H1 (cell line): ENCODE data around the gene PILRB. TPM values are rescaled to one million over a fixed set of nuclear protein-coding genes. Genes with fewer than 3 reads are reported as not detected.

Source experiments
- CTCF ChIA-PET: fragments of 300-600 bp; sonication (Branson Sonifier 250); formaldehyde crosslinking; loops from one replicate; lab custom pipeline; 2021; ENCODE audit not compliant: partially characterized antibody; lab: Charles Lee
- POLR2A ChIA-PET: fragments of 300-600 bp; sonication (Branson Sonifier 250); formaldehyde crosslinking; loops from one replicate; lab custom pipeline; 2021; ENCODE audit warnings: inconsistent platforms; ENCODE audit not compliant: partially characterized antibody; lab: Charles Lee
- DNase-seq, 2 experiments: peaks; one replicate each; pipeline versions ENCODE4 v3.0.0 to v3.0.0-alpha.2; 2010 to 2022; ENCODE audit warnings: low spot score in 2 of 2, low read depth in 1 of 2, mixed read lengths in 1 of 2
- FAIRE-seq: peaks from 2 replicates; lab custom pipeline; 2011; peaks lifted over from hg19 to GRCh38; lab: Jason Lieb, UNC
- H2AFZ ChIP-seq: 2 replicates; pipeline ENCODE4 v1.8.1; 2012; ENCODE audit warnings: low read length, inconsistent platforms
- H2AK5ac ChIP-seq: 2 replicates; pipeline ENCODE4 v1.6.1; 2013; ENCODE audit warnings: low read depth, low read length
- H2BK120ac ChIP-seq: replicated peaks from 2 replicates; pipeline ENCODE3; 2013; ENCODE audit warnings: low read depth, low read length, inconsistent platforms
- H2BK12ac ChIP-seq: 2 replicates; pipeline ENCODE4 v1.6.1; 2013; ENCODE audit warnings: low read depth, low read length
- H2BK15ac ChIP-seq: 2 replicates; pipeline ENCODE4 v1.6.1; 2013; ENCODE audit warnings: low read length
- H2BK20ac ChIP-seq: 2 replicates; pipeline ENCODE4 v1.6.1; 2013; ENCODE audit warnings: low read length
- H2BK5ac ChIP-seq: 2 replicates; pipeline ENCODE4 v1.6.1; 2013; ENCODE audit warnings: low read depth, low read length
- H3K14ac ChIP-seq: 2 replicates; pipeline ENCODE4 v1.6.1; 2013; ENCODE audit warnings: inconsistent platforms; ENCODE audit not compliant: insufficient read length
- H3K18ac ChIP-seq: 2 replicates; pipeline ENCODE4 v1.6.1; 2013; ENCODE audit warnings: low read length; ENCODE audit errors: extremely low read depth
- H3K23ac ChIP-seq: 2 replicates; pipeline ENCODE4 v1.6.1; 2013; ENCODE audit warnings: inconsistent platforms; ENCODE audit not compliant: insufficient read length
- H3K23me2 ChIP-seq: 2 replicates; pipeline ENCODE4 v1.6.1; 2013; ENCODE audit warnings: low read depth, low read length
- H3K27ac ChIP-seq: 2 replicates; pipeline ENCODE4 v1.6.1; 2011; ENCODE audit warnings: low read depth, low read length, inconsistent platforms
- H3K27me3 ChIP-seq, 4 experiments: replicated peaks in 1 of 4; 1 replicate in 1 of 4; 2 replicates in 3 of 4; pipeline versions ENCODE4 v1.6.1 to v1.8.1; 2011 to 2013; ENCODE audit warnings: low read length in 3 of 4, mild to moderate bottlenecking in 3 of 4, inconsistent platforms in 2 of 4, mixed read lengths in 2 of 4, moderate library complexity in 1 of 4; ENCODE audit not compliant: control insufficient read depth in 3 of 4, insufficient read depth in 3 of 4; ENCODE audit errors: extremely low read depth in 1 of 4
- H3K36me3 ChIP-seq, 4 experiments: 2 replicates each; pipeline versions ENCODE4 v1.6.1 to v1.8.1; 2011 to 2013; ENCODE audit warnings: mild to moderate bottlenecking in 4 of 4, low read length in 3 of 4, moderate library complexity in 2 of 4, control low read depth in 1 of 4, inconsistent platforms in 1 of 4; ENCODE audit not compliant: insufficient read depth in 4 of 4, control insufficient read depth in 2 of 4
- H3K4ac ChIP-seq: replicated peaks from 2 replicates; pipeline ENCODE3; 2013; ENCODE audit warnings: low read length, low read depth, mixed read lengths, inconsistent platforms; ENCODE audit not compliant: insufficient read length
- H3K4me1 ChIP-seq, 4 experiments: replicated peaks in 1 of 4; 1 replicate in 1 of 4; 2 replicates in 3 of 4; pipeline versions ENCODE4 v1.6.1 to v1.8.1; 2011 to 2013; ENCODE audit warnings: low read length in 3 of 4, inconsistent platforms in 2 of 4, mixed read lengths in 1 of 4; ENCODE audit not compliant: insufficient read depth in 4 of 4, control insufficient read depth in 3 of 4
- H3K4me2 ChIP-seq, 2 experiments: 2 replicates each; pipeline versions ENCODE4 v1.6.1 to v1.8.1; 2011 to 2013; ENCODE audit warnings: low read depth in 2 of 2, low read length in 2 of 2, control low read depth in 1 of 2, inconsistent platforms in 1 of 2, mild to moderate bottlenecking in 1 of 2; ENCODE audit not compliant: insufficient read depth in 1 of 2
- H3K4me3 ChIP-seq, 4 experiments: fragments of 200-600, 300-600 bp in 1 of 4; sonication (generic), shearing (Covaris generic), sonication (Bioruptor Twin) in 1 of 4; 2 replicates each; pipeline versions ENCODE4 v1.5.1 to v1.8.1; 2011 to 2016; ENCODE audit warnings: low read length in 4 of 4, low read depth in 3 of 4, control low read depth in 2 of 4, inconsistent platforms in 2 of 4, mild to moderate bottlenecking in 2 of 4, mixed read lengths in 1 of 4, moderate library complexity in 1 of 4; ENCODE audit not compliant: insufficient read depth in 2 of 4; ENCODE audit errors: extremely low read depth in 1 of 4
- H3K56ac ChIP-seq: replicated peaks from 2 replicates; pipeline ENCODE3; 2013; ENCODE audit warnings: low read depth, mild to moderate bottlenecking, mixed read lengths, low read length, inconsistent platforms; ENCODE audit not compliant: insufficient read length
- H3K79me1 ChIP-seq: 2 replicates; pipeline ENCODE4 v1.6.1; 2013; ENCODE audit warnings: low read depth, low read length, control low read depth
- H3K79me2 ChIP-seq, 2 experiments: 2 replicates each; pipeline versions ENCODE4 v1.6.1 to v1.8.1; 2012 to 2013; ENCODE audit warnings: low read length in 2 of 2, mild to moderate bottlenecking in 2 of 2, inconsistent platforms in 1 of 2; ENCODE audit not compliant: insufficient read depth in 2 of 2, control insufficient read depth in 1 of 2
- H3K9ac ChIP-seq, 4 experiments: replicated peaks in 1 of 4; 1 replicate in 1 of 4; 2 replicates in 3 of 4; pipeline versions ENCODE4 v1.6.1 to v1.8.1; 2011 to 2013; ENCODE audit warnings: low read depth in 3 of 4, low read length in 3 of 4, control low read depth in 2 of 4, mild to moderate bottlenecking in 2 of 4, moderate library complexity in 2 of 4, inconsistent platforms in 1 of 4; ENCODE audit errors: extremely low read depth in 1 of 4
- H3K9me3 ChIP-seq, 2 experiments: 2 replicates each; pipeline versions ENCODE4 v1.6.1 to v1.8.1; 2012 to 2013; ENCODE audit warnings: mild to moderate bottlenecking in 2 of 2, moderate library complexity in 2 of 2, control low read depth in 1 of 2, inconsistent platforms in 1 of 2, low read depth in 1 of 2, low read length in 1 of 2, mixed read lengths in 1 of 2; ENCODE audit not compliant: insufficient read depth in 2 of 2
- H4K20me1 ChIP-seq, 2 experiments: replicated peaks in 1 of 2; 2 replicates each; pipeline versions ENCODE3 to v1.8.1; 2011 to 2013; ENCODE audit warnings: inconsistent platforms in 2 of 2, low read length in 2 of 2, mild to moderate bottlenecking in 1 of 2; ENCODE audit not compliant: insufficient read depth in 2 of 2, control insufficient read depth in 1 of 2
- H4K5ac ChIP-seq: 2 replicates; pipeline ENCODE4 v1.6.1; 2013; ENCODE audit warnings: low read length, low read depth, mixed read lengths, inconsistent platforms; ENCODE audit not compliant: insufficient read length
- H4K8ac ChIP-seq: 2 replicates; pipeline ENCODE4 v1.8.0; 2013; ENCODE audit warnings: mild to moderate bottlenecking, moderate library complexity, low read length, inconsistent platforms; ENCODE audit not compliant: insufficient read depth; ENCODE audit errors: extremely low read depth
- H4K91ac ChIP-seq: replicated peaks from 2 replicates; pipeline ENCODE3; 2013; ENCODE audit warnings: low read length, mixed read lengths, inconsistent platforms; ENCODE audit not compliant: insufficient read length
- ATF3 ChIP-seq: IDR thresholded peaks from 2 replicates; pipeline ENCODE4 v1.6.1; 2011; ENCODE audit warnings: low read depth, mild to moderate bottlenecking, low read length; ENCODE audit not compliant: insufficient read depth
- CBX8 ChIP-seq: fragments of 300-800, 300-1000 bp; sonication (generic); IDR thresholded peaks from 2 replicates; pipeline ENCODE4 v1.7.1; 2016; ENCODE audit warnings: low read depth, low read length, borderline replicate concordance
- CHD1 ChIP-seq: IDR thresholded peaks from 2 replicates; pipeline ENCODE4 v1.6.1; 2012; ENCODE audit warnings: low read depth, low read length, improper control_type of control experiment
- CTBP2 ChIP-seq: IDR thresholded peaks from 2 replicates; pipeline ENCODE4 v1.7.0; 2011; ENCODE audit warnings: borderline replicate concordance, mild to moderate bottlenecking, moderate library complexity, mixed read lengths, low read length; ENCODE audit not compliant: insufficient read depth, insufficient read length
- EZH2 ChIP-seq: fragments of 200-600 bp; sonication (generic); IDR thresholded peaks from 2 replicates; pipeline ENCODE4 v1.7.1; 2012; ENCODE audit warnings: low read depth, mild to moderate bottlenecking, moderate library complexity, low read length, inconsistent platforms; ENCODE audit not compliant: severe bottlenecking
- KDM1A ChIP-seq: fragments of 200-600, 300-600 bp; sonication (generic); IDR thresholded peaks from 2 replicates; pipeline ENCODE4 v1.7.1; 2016; ENCODE audit warnings: mild to moderate bottlenecking, low read length, borderline replicate concordance
- MAFK ChIP-seq: IDR thresholded peaks from 2 replicates; pipeline ENCODE4 v1.6.1; 2012; ENCODE audit warnings: low read depth, mild to moderate bottlenecking, improper control_type of control experiment, low read length
- POLR2A ChIP-seq, 2 experiments: IDR thresholded peaks; 1 replicate in 1 of 2; 2 replicates in 1 of 2; pipeline ENCODE4 v1.6.1; 2011; ENCODE audit warnings: low read depth in 2 of 2, low read length in 2 of 2, mild to moderate bottlenecking in 2 of 2; ENCODE audit errors: control extremely low read depth in 1 of 2
- RNF2 ChIP-seq: fragments of 200-900, 300-1000 bp; sonication (generic); IDR thresholded peaks from 2 replicates; pipeline ENCODE4 v1.7.1; 2016; ENCODE audit warnings: borderline replicate concordance, low read depth, mild to moderate bottlenecking, antibody characterized with exemption, low read length; ENCODE audit not compliant: poor library complexity, severe bottlenecking; ENCODE audit errors: missing control alignments
- RXRA ChIP-seq: IDR thresholded peaks from 2 replicates; pipeline ENCODE4 v1.6.1; 2011; ENCODE audit warnings: low read depth, mild to moderate bottlenecking, low read length, moderate library complexity; ENCODE audit not compliant: insufficient read depth
- SIRT6 ChIP-seq: IDR thresholded peaks from one replicate; pipeline ENCODE4 v1.7.1; 2012; ENCODE audit warnings: low read length, inconsistent platforms
- SRF ChIP-seq: IDR thresholded peaks from 2 replicates; pipeline ENCODE4 v1.6.1; 2011; ENCODE audit warnings: mild to moderate bottlenecking, low read depth, low read length, moderate library complexity
- TEAD4 ChIP-seq: IDR thresholded peaks from 2 replicates; pipeline ENCODE4 v1.6.1; 2012; ENCODE audit warnings: low read depth, low read length, inconsistent platforms, mixed read lengths
- ZNF274 ChIP-seq: IDR thresholded peaks from 2 replicates; pipeline ENCODE4 v1.7.0; 2012; ENCODE audit warnings: low read length, borderline replicate concordance; ENCODE audit errors: extremely low read depth
- WGBS, 2 experiments: shearing (Covaris generic) in 1 of 2; methylation state at CpG; one replicate each; pipeline versions ENCODE4 v1.1.6 to v1.1.7; 2013 to 2015; ENCODE audit warnings: low lambda C conversion rate in 2 of 2, mixed read lengths in 2 of 2, inconsistent platforms in 1 of 2, low coverage in 1 of 2, missing lambda C conversion rate in 1 of 2; ENCODE audit not compliant: insufficient replicate concordance in 2 of 2, insufficient coverage in 1 of 2, insufficient read length in 1 of 2; ENCODE audit errors: extremely low coverage in 1 of 2, missing lambda C conversion rate in 1 of 2; 5-methylcytosine and 5-hydroxymethylcytosine counted together
- polyA plus RNA-seq, 7 experiments: library from polyadenylated mRNA; depleted of rRNA in 3 of 7; stranded (reverse) in 5 of 7; unstranded in 2 of 7; fragments of >200 nt in 5 of 7; fragments of 200-250 nt in 2 of 7; gene quantifications; 1 replicate in 5 of 7; 2 replicates in 1 of 7; 4 replicates in 1 of 7; pipeline versions ENCODE4 v1.2.1 to v1.2.3, GENCODE V29; 2011 to 2013; ENCODE audit warnings: missing spikeins in 2 of 7, mixed read lengths in 2 of 7
- total RNA-seq: library from RNA; stranded (reverse); fragmentation: NEBNext Ultra II Directional; extraction: Animal tissue kit (Norgen Biotek cat#: 25700); gene quantifications from 2 replicates; pipeline ENCODE4 v1.2.1, GENCODE V29; 2021

Gene PILRB
- total and polyA plus RNA-seq, 2 of the 8 experiments (the other 6 are each of a cell fraction or from before 2014, with no cell fraction given): 32.2 to 49.9 TPM

GRCh38 chr7:100342765-100343164 lies 15.2 kb upstream of the PILRB start:
- Histone ChIP-seq H3K79me2 (peaks cover 0 to 3% of the 10 kb centered on the region in 2 experiments; a peak in 1 of 4 replicates), H3K18ac (no peak overlapping the region), H3K4me2 (no peak overlapping the region), H3K9me3 (no peaks in the 10 kb centered on the region), H3K79me1 (peaks cover 2% of the 10 kb centered on the region; the same call in 1 of the 2 replicates), H2AFZ (no peak overlapping the region), H4K5ac (no peak overlapping the region), H4K20me1 (peaks cover 0 to 4% of the 10 kb centered on the region in 2 experiments), H3K4me1 (no peaks in the 10 kb centered on the region), H3K4me3 (no peak overlapping the region), H2BK12ac (no peak overlapping the region), H2BK20ac (no peak overlapping the region), H2BK120ac (no peak overlapping the region), H3K23me2 (no peaks in the 10 kb centered on the region), H2BK5ac (no peak overlapping the region), H3K36me3 (peaks cover 8 to 40% (median 25%) of the 10 kb centered on the region in 4 experiments), H4K91ac (no peak overlapping the region), H3K56ac (no peak overlapping the region), H3K4ac (no peak overlapping the region), H2AK5ac (no peak overlapping the region), H3K14ac (no peak overlapping the region), H2BK15ac (no peak overlapping the region), H3K23ac (no peak overlapping the region), H4K8ac (no peak overlapping the region), H3K27ac (no peak overlapping the region), H3K27me3 (no peaks in the 10 kb centered on the region), H3K9ac (no peak overlapping the region)
- no peak for DNase-seq
- WGBS, 2 experiments: 88% methylated on average over 6 of the region's 6 CpGs; no CpG with 5 or more reads in 1 of the 2 experiments
- ChIA-PET POLR2A (no interaction called here), CTCF (interaction anchor here (0.7 to 2.9 kb wide), 3 partner anchors 64 to 69 kb away, joined by 4 to 6 read pairs (median 6); no protein-coding TSS in a partner anchor)
- no peak for FAIRE-seq
- TF ChIP-seq RXRA (no peak), TEAD4 (no peak), EZH2 (no peak), SRF (no peak), SIRT6 (no peak), RNF2 (no peak), ATF3 (no peak), CTBP2 (no peak), ZNF274 (no peak), MAFK (no peak), CHD1 (no peak), POLR2A (IDR thresholded peaks at IDR 0.05; ENCODE audit: control extremely low read depth in 1 of 2, low read depth in 2 of 2, low read length in 2 of 2) (no peak), KDM1A (no peak), CBX8 (no peak)
